ENCODE measurements around the gene SRP72.
A peak's percentile ranks its signal among the peaks of the same experiment; 100 is the strongest.
"Not testable (repeated sequence)": the region's sequence is repeated elsewhere in the genome, so short reads cannot be mapped to it uniquely, and the experiment has no call there.

The SRP72 gene

GRCh38 chr4:56467284-56468096, at the start of gene SRP72:
Gene SRP72, plus strand, starts transcription at chr4:56467617. Its CDS starts 19 bp downstream, at chr4:56467636.
- ATAC-seq, result peak; percentile 95 to 96

GRCh38 chr4:56424176-56424575, 43.2 kb upstream of the SRP72 start:
- ATAC-seq, result no peak

GRCh38 chr4:56424697-56425514, 42.5 kb upstream of the SRP72 start:
- no peak for ATAC-seq

- no peak for ATAC-seq
Measured at GRCh38 chr4:56425518-56425917, 41.9 kb upstream of the SRP72 start.

- no peak for ATAC-seq
Measured at GRCh38 chr4:56426273-56426672, 41.1 kb upstream of the SRP72 start.

- no peak for ATAC-seq
Measured at GRCh38 chr4:56427179-56427578, 40.2 kb upstream of the SRP72 start.

GRCh38 chr4:56430203-56430602, 37.2 kb upstream of the SRP72 start:
- no peak for ATAC-seq

GRCh38 chr4:56433280-56433679, 34.1 kb upstream of the SRP72 start:
- no peak for ATAC-seq

GRCh38 chr4:56434599-56435139, 32.7 kb upstream of the SRP72 start:
- no peak for ATAC-seq

GRCh38 chr4:56435140-56435926, 32.1 kb upstream of the SRP72 start, which contains the start of gene PPAT:
Gene PPAT, minus strand, starts transcription at chr4:56435615. Its CDS starts 138 bp downstream, at chr4:56435477.
- ATAC-seq, result peak; percentile 77 to 81

GRCh38 chr4:56438766-56439165, 28.7 kb upstream of the SRP72 start:
- ATAC-seq, result no peak

GRCh38 chr4:56440983-56441382, 26.4 kb upstream of the SRP72 start:
- ATAC-seq, result no peak

GRCh38 chr4:56444719-56445118, 22.7 kb upstream of the SRP72 start:
- ATAC-seq, result no peak

GRCh38 chr4:56445699-56446098, 21.7 kb upstream of the SRP72 start:
- no peak for ATAC-seq

- no peak for ATAC-seq
Measured at GRCh38 chr4:56448301-56448700, 19.1 kb upstream of the SRP72 start.

GRCh38 chr4:56449475-56449874, 17.9 kb upstream of the SRP72 start:
- ATAC-seq, result not testable (repeated sequence)

- ATAC-seq, result no peak
Measured at GRCh38 chr4:56450342-56450741, 17.1 kb upstream of the SRP72 start.

- ATAC-seq, result peak in 1 of 2 donors; percentile 48
Measured at GRCh38 chr4:56460085-56460484, 7.3 kb upstream of the SRP72 start.

- ATAC-seq, result no peak
Measured at GRCh38 chr4:56462157-56462556, 5.3 kb upstream of the SRP72 start.

GRCh38 chr4:56463711-56464110, 3.7 kb upstream of the SRP72 start:
- no peak for ATAC-seq

GRCh38 chr4:56464581-56464980, 2.8 kb upstream of the SRP72 start:
- ATAC-seq, result no peak

- no peak for ATAC-seq
Measured at GRCh38 chr4:56465599-56466295, 1.7 kb upstream of the SRP72 start.

Measured in activated CD4-positive, CD25-positive, alpha-beta regulatory T cell treated with anti-CD3 and anti-CD28 coated beads, Interleukin-2, amount 50 U/mL, for 24 hours (primary cell).